ENCODE data around the gene DENND4A. TPM values are rescaled to one million over a fixed set of nuclear protein-coding genes. Genes with fewer than 3 reads are reported as not detected.

The DENND4A gene
- total RNA-seq, 1 experiment from 2014 or later = 6.2 TPM

DNA sequence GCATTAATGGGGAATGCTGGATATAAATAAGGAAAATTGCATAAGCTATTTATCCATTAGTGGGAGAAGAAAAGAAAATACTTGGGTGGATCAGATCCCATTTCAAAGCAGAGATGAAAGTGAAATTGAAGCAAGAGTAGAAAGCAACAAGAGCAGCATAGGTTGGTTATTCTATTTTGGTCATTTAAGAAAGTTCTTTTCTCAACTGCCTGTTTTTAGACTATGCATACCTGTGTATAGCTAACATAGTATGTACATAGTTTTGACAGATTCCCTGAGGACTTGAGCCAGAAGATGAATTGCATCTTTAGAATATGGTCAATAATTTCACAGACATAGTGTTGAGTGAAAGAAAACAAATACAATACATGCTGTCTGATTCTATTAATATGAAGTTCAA is 29.0 kb upstream of the DENND4A start:
- CTCF ChIA-PET = no interaction called here
- Histone ChIP-seq H3K79me2 (ENCODE audit: low read length) (no peaks in the 10 kb centered on the region), H3K9me2 (replicated peaks; ENCODE audit: low read length) (no peaks in the 10 kb centered on the region), H4K20me1 (ENCODE audit: low read length) (no peaks in the 10 kb centered on the region), H3K4me2 (ENCODE audit: low read length) (no peak overlapping the region), H2AFZ (ENCODE audit: low read length) (no peak overlapping the region), H3K9me3 (ENCODE audit: low read length) (no peaks in the 10 kb centered on the region), H3K4me1 (ENCODE audit: insufficient read depth, low read length) (no peaks in the 10 kb centered on the region), H3K9ac (ENCODE audit: low read length) (no peak overlapping the region), H3K4me3 (ENCODE audit: low read length) (no peak overlapping the region), H3K27ac (ENCODE audit: low read length) (no peak overlapping the region), H3K36me3 (ENCODE audit: low read depth, low read length) (no peaks in the 10 kb centered on the region), H3K27me3 (ENCODE audit: low read length) (no peaks in the 10 kb centered on the region), H3F3A (ENCODE audit: low read length, unreplicated experiment) (no peaks in the 10 kb centered on the region)
- DNase-seq = no peak
- POLR2A ChIA-PET (ENCODE audit: unreplicated experiment) = no interaction called here
- no peak for TF ChIP-seq EZH2phosphoT487 (IDR thresholded peaks at IDR 0.05; ENCODE audit: borderline replicate concordance, low read length)
- intact Hi-C loops (cut with micrococcal nuclease) = no loop called here
- no TSS peak for BruUV-seq (replicated peaks)
- no peak for ATAC-seq

DNA sequence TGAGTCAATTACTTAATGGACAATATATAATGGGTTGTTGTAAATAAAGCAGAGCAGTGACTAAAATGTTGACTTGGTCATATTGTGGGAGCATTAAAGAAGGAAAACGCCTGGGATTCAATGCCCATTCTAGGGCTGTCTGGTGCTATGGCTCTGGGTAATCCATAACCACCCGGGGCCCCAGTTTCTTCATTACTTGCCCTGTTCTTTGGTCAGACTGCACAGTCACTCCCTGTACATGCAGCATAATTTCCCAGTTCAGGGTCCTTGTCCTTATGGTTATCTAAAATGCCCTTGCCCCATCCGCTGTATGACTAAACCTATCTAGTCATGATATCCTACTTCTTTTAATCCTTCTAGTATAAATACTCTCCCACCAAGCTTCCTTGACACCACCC is 27.5 kb upstream of the DENND4A start:
- no peak overlapping the region for H3K27ac ChIP-seq (ENCODE audit: low read length)
- H3K36me3 ChIP-seq (ENCODE audit: low read depth, low read length) = no peaks in the 10 kb centered on the region
- H3K27me3 ChIP-seq (ENCODE audit: low read length) = no peaks in the 10 kb centered on the region
- POLR2A ChIA-PET (ENCODE audit: unreplicated experiment) = interaction anchor here (0.6 kb wide), 1 partner anchor 177 kb away, joined by 3 read pairs; no protein-coding TSS in a partner anchor
- DNase-seq (no peak), ATAC-seq (no peak)
- H3K4me3 ChIP-seq (ENCODE audit: low read length) = no peak overlapping the region
- H3K4me2 ChIP-seq (ENCODE audit: low read length) = no peak overlapping the region
- H3K9me2 ChIP-seq (replicated peaks; ENCODE audit: low read length) = no peaks in the 10 kb centered on the region
- no peak overlapping the region for H3K9ac ChIP-seq (ENCODE audit: low read length)
- no peaks in the 10 kb centered on the region for H3K9me3 ChIP-seq (ENCODE audit: low read length)
- CTCF ChIA-PET = no interaction called here
- no peaks in the 10 kb centered on the region for H3K79me2 ChIP-seq (ENCODE audit: low read length)
- H3K4me1 ChIP-seq (ENCODE audit: insufficient read depth, low read length) = no peaks in the 10 kb centered on the region
- no peak overlapping the region for H2AFZ ChIP-seq (ENCODE audit: low read length)
- no peaks in the 10 kb centered on the region for H3F3A ChIP-seq (ENCODE audit: low read length, unreplicated experiment)
- TF ChIP-seq EZH2phosphoT487 (IDR thresholded peaks at IDR 0.05; ENCODE audit: borderline replicate concordance, low read length) (no peak), EZH2 (IDR thresholded peaks at IDR 0.05; ENCODE audit: low read length, unreplicated experiment) (no peak), CTCF (conservative IDR thresholded peaks at IDR 0.05; ENCODE audit: low read depth, low read length) (no peak)
- no peaks in the 10 kb centered on the region for H4K20me1 ChIP-seq (ENCODE audit: low read length)
- no TSS peak for BruUV-seq (replicated peaks)
- intact Hi-C loops (cut with micrococcal nuclease) = no loop called here

DNA sequence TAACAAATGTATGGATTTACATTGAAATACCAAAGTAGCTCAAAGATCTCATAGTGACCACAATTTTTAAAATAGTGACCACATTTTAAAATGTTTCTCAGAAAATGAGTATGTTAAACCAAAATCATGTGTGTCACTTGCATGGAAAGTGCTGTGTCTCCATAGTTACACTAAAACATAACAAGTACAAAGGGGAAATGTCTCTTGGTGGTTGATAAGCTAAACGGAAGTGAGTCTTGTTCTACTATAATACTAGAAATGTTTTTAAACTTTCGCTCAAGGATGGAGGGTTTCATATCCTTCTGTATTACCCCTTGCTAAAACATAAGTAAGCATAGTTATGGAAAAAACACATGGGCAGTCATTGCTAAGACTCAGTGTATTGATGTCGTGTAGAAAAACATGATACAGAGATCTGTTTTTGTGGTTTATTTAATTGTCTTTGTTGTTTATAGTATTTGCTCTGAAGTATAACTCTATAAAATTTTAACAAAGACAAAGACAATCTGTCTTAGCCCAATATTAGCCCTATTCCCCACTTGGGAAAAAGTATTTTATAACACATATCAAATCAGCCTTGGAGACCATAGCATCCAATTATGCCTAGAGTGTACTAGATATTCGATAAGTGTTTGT is 27.0 kb upstream of the DENND4A start:
- no peaks in the 10 kb centered on the region for H3K9me3 ChIP-seq (ENCODE audit: low read length)
- ChIA-PET CTCF (no interaction called here), POLR2A (ENCODE audit: unreplicated experiment) (no interaction called here)
- H2AFZ ChIP-seq (ENCODE audit: low read length) = no peak overlapping the region
- H3K36me3 ChIP-seq (ENCODE audit: low read depth, low read length) = no peaks in the 10 kb centered on the region
- H3K9me2 ChIP-seq (replicated peaks; ENCODE audit: low read length) = no peaks in the 10 kb centered on the region
- no peaks in the 10 kb centered on the region for H3K27me3 ChIP-seq (ENCODE audit: low read length)
- H3K4me2 ChIP-seq (ENCODE audit: low read length) = no peak overlapping the region
- no peak overlapping the region for H3K9ac ChIP-seq (ENCODE audit: low read length)
- TF ChIP-seq EZH2phosphoT487 (IDR thresholded peaks at IDR 0.05; ENCODE audit: borderline replicate concordance, low read length) (no peak), CTCF (conservative IDR thresholded peaks at IDR 0.05; ENCODE audit: low read depth, low read length) (no peak)
- H3K79me2 ChIP-seq (ENCODE audit: low read length) = no peaks in the 10 kb centered on the region
- H4K20me1 ChIP-seq (ENCODE audit: low read length) = no peaks in the 10 kb centered on the region
- intact Hi-C loops (cut with micrococcal nuclease) = no loop called here
- no peak for DNase-seq
- H3K4me3 ChIP-seq (ENCODE audit: low read length) = no peak overlapping the region
- H3K4me1 ChIP-seq (ENCODE audit: insufficient read depth, low read length) = no peaks in the 10 kb centered on the region
- no peak overlapping the region for H3K27ac ChIP-seq (ENCODE audit: low read length)
- no peak for ATAC-seq
- no TSS peak for BruUV-seq (replicated peaks)
- H3F3A ChIP-seq (ENCODE audit: low read length, unreplicated experiment) = no peaks in the 10 kb centered on the region
